ENCODE data around the gene OR10A7.

GRCh38 chr12:55220725-55221124 is at the start of gene OR10A7:
- no peak for TF ChIP-seq CTCF (IDR thresholded peaks at IDR 0.05)
- no peak for TF ChIP-seq POLR2A (IDR thresholded peaks at IDR 0.05)

All from gastroesophageal sphincter (tissue), 3 donors.